ENCODE results near the gene SAE1. TPM values are rescaled to one million over a fixed set of nuclear protein-coding genes. Genes with fewer than 3 reads are reported as not detected.
A peak's percentile ranks its signal among the peaks of the same experiment; 100 is the strongest.
"Not testable (repeated sequence)": the region's sequence is repeated elsewhere in the genome, so short reads cannot be mapped to it uniquely, and the experiment has no call there.

Gene SAE1
- total RNA-seq, 1 donor from 2014 or later, result 114 TPM

DNA sequence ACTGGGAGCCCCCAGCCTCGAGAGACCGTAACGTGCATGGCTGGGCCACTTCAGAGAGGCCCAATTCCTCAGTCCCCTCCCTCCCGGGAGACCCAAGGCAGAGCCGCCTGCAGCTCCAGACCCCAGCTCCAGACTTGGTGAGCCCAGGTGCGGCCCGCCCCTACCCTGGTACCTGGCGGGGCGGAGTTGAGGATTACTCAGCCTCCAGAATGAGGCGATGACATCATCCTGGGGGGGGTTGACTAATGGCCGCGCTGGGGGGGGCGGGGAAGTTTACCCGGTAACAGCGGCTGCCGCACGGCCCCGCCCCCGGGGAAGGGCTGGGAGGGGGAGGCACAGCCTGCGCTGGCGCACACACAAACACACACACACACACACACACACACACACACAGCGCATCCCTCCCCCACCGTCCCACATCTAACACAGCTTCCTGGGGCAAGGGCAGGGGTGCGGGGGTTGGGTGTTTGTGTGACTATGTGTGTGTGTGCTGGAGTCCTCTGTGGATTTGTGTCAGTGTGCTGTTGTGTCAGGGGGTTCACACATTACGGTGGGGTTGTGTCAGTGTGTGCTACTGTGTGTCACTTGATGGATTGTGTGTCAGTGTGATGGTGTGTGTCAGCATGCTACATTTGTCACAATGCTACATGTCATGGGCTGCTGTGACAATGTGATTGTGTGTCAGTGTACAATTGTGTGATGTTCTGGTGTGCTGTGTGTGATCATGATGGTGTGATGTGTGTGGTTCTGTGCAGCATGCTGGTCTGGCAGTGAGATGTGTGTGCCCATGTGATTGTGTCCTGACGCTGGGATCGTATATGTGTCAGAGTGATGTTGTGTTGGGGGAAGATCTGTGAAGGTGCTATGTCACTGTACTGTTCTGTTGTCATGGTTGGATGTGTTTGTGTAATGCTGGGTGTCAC is 110.6 kb downstream of the SAE1 start:
- DNase-seq (ENCODE audit: low read depth), result no peak
- TF ChIP-seq, protein P1, sequence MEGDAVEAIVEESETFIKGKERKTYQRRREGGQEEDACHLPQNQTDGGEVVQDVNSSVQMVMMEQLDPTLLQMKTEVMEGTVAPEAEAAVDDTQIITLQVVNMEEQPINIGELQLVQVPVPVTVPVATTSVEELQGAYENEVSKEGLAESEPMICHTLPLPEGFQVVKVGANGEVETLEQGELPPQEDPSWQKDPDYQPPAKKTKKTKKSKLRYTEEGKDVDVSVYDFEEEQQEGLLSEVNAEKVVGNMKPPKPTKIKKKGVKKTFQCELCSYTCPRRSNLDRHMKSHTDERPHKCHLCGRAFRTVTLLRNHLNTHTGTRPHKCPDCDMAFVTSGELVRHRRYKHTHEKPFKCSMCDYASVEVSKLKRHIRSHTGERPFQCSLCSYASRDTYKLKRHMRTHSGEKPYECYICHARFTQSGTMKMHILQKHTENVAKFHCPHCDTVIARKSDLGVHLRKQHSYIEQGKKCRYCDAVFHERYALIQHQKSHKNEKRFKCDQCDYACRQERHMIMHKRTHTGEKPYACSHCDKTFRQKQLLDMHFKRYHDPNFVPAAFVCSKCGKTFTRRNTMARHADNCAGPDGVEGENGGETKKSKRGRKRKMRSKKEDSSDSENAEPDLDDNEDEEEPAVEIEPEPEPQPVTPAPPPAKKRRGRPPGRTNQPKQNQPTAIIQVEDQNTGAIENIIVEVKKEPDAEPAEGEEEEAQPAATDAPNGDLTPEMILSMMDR (IDR thresholded peaks at IDR 0.05; ENCODE audit: insufficient read depth, low read length, poor library complexity, severe bottlenecking), result no peak
- Histone ChIP-seq H3K36me3 (ENCODE audit: control insufficient read depth, insufficient read depth, low read length) (no peaks in the 10 kb centered on the region), H3K27me3 (ENCODE audit: control insufficient read depth, insufficient read depth, low read length) (no peaks in the 10 kb centered on the region), H3K4me3 (ENCODE audit: low read depth, low read length) (no peak overlapping the region)

DNA sequence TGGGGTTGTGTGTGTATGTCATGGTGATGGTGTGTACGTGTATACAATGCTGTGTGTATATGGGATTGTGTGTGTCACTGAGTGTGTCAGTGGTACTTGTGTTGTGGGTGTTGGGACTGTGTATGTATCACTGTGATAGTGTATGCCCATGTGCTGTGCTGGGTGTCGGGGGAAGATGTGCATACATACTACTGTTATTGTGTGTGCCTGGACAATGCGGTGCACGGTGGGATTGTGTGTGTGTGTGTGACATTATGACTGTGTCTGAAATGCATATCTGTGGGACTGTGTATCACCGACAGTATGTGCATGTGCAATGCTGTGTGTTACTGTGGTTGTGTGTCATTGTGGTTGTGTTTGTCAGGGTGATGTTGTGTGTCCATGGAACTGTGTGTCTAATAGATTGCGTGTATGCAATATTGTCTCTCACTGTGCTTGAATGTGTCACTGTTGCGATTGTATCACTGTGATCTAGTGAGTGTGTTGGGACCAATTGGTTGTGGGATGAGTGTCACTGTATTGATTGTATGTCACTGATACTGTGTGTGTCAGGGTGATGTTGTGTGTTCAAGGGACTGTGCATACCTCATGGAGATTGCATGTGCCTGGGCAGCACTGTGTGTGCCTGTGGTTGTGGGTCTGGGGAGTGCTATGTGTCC is 111.4 kb downstream of the SAE1 start:
- H3K27me3 ChIP-seq (ENCODE audit: control insufficient read depth, insufficient read depth, low read length), result no peaks in the 10 kb centered on the region
- DNase-seq (ENCODE audit: low read depth), result no peak
- no peak overlapping the region for H3K4me3 ChIP-seq (ENCODE audit: low read depth, low read length)
- H3K36me3 ChIP-seq (ENCODE audit: control insufficient read depth, insufficient read depth, low read length), result no peaks in the 10 kb centered on the region
- TF ChIP-seq, protein P1 (IDR thresholded peaks at IDR 0.05; ENCODE audit: insufficient read depth, low read length, poor library complexity, severe bottlenecking), result no peak

DNA sequence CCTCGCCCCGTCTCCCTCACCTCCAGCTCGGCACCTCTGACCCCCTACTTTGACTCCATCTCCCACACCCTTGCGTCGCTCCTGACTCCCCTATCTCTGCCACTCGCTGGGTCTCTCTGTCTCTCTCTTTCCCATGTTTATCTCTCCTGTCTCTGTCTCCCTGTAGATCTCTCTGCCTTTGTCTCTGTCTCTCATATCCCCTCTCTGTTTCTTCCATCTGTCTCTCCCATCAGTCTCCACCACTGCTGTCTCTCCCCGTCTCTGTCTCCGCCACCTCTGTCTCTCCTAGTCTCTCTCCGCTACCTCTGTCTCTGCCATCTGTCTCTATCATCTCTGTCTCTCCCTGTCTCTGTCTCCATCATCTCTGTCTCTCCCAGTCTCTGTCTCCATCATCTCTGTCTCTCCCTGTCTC is 112.7 kb downstream of the SAE1 start:
- Histone ChIP-seq H3K27me3 (ENCODE audit: control insufficient read depth, insufficient read depth, low read length) (no peaks in the 10 kb centered on the region), H3K4me3 (ENCODE audit: low read depth, low read length) (peak overlapping the region; percentile 19), H3K36me3 (ENCODE audit: control insufficient read depth, insufficient read depth, low read length) (no peaks in the 10 kb centered on the region)
- DNase-seq (ENCODE audit: low read depth), result no peak
- TF ChIP-seq, protein P1 (IDR thresholded peaks at IDR 0.05; ENCODE audit: insufficient read depth, low read length, poor library complexity, severe bottlenecking), result no peak

DNA sequence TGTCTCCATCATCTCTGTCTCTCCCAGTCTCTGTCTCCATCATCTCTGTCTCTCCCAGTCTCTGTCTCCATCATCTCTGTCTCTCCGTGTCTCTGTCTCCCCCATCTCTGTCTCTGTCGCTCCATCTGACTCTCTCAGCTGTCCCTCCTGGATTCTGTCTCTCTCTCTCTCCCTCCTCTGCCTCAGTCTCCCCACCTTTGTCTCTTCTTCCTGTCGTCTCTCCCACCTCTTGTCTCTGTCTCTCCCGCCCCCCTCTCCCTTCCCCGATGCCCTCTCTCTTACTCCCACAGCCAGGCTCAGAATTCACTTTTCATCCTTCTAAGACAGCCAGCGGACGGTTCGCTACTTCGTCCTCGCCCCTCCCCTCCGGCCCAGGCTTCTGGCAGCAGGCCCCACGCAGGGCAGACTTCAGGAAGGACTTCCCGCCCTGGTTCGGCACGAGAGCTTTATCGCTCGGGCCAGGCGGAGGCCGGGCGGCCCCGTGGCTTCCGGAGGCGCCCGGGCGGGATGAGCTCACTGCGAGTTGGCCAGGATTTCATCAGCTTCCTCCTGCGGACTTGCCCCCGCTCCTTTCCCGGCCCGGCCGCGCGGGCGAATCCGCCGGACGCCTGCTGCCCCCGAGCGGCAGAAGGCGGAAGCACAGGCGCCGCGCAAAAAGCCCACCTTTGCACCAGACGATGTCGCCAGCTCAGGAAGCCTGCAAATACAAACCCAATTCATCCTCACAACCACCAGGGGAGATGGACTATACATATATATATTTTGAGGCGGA is 113.3 kb downstream of the SAE1 start:
- TF ChIP-seq, protein P1 (IDR thresholded peaks at IDR 0.05; ENCODE audit: insufficient read depth, low read length, poor library complexity, severe bottlenecking), result peak; percentile 86
- H3K36me3 ChIP-seq (ENCODE audit: control insufficient read depth, insufficient read depth, low read length), result no peaks in the 10 kb centered on the region
- peak; percentile 67 for DNase-seq (ENCODE audit: low read depth)
- no peaks in the 10 kb centered on the region for H3K27me3 ChIP-seq (ENCODE audit: control insufficient read depth, insufficient read depth, low read length)
- peak overlapping the region; percentile 25 for H3K4me3 ChIP-seq (ENCODE audit: low read depth, low read length)

DNA sequence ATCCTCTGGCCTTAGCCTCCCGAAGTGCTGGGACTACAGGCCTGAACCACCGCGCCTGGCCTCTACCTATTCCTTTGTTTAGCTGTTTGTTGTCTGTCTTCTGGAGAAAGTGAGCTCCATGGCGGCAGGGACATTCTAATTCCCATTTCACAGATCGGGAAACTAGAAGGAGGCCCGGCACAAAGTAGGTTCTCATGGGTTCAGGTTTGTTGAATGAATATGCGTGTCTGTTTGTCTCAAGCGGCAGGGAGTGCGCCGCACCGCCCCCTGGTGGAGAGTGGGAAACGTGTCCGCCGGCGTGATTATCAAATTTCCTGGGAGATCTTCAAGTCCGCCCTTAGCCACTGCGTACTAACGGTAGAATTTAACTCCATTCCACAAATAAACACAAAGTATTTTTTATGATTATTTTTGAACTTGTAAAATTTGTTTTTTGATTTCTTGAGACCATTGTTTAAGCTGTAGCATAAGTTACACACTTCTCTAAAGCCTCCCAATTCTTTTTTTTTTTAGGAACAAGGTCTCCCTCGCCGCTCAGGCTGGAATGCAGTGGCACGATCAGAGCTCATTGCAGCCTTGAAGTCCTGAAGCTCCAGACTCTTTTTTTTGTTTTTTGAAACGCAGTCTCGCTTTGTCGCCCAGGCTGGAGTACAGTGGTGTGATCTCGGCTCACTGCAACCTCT is 116.8 kb downstream of the SAE1 start:
- TF ChIP-seq, protein P1 (IDR thresholded peaks at IDR 0.05; ENCODE audit: insufficient read depth, low read length, poor library complexity, severe bottlenecking), result peak; percentile 97
- Histone ChIP-seq H3K27me3 (ENCODE audit: control insufficient read depth, insufficient read depth, low read length) (no peaks in the 10 kb centered on the region), H3K4me3 (ENCODE audit: low read depth, low read length) (no peak overlapping the region), H3K36me3 (ENCODE audit: control insufficient read depth, insufficient read depth, low read length) (no peaks in the 10 kb centered on the region)
- no peak for DNase-seq (ENCODE audit: low read depth)

DNA sequence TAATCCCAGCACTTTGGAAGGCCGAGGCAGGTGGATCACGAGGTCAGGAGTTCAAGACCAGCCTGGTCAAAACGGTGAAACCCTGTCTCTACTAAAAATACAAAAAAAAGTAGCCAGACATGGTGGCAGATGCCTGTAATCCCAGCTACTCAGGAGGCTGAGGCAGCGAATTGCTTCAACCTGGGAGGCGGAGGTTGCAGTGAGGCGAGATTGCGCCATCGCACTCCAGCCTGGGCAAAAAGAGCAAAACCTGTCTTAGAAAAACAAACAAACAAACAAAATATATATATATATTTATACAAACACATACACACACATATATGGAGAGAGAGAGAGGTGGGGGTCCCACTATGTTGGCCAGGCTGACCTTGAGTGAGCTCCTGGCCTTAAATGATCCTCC is 122.4 kb downstream of the SAE1 start:
- H3K27me3 ChIP-seq (ENCODE audit: control insufficient read depth, insufficient read depth, low read length); H3K4me3 ChIP-seq (ENCODE audit: low read depth, low read length); H3K36me3 ChIP-seq (ENCODE audit: control insufficient read depth, insufficient read depth, low read length); DNase-seq (ENCODE audit: low read depth): not testable (repeated sequence)
